ENCODE data around the gene PGRMC1. TPM values are rescaled to one million over a fixed set of nuclear protein-coding genes. Genes with fewer than 3 reads are reported as not detected.

PGRMC1 gene
- total RNA-seq, 4 donors from 2014 or later: 56.8 to 92.7 (median 77.2) TPM

- WGBS: 54% methylated on average over 3 of the region's 3 CpGs
- H3K9me3 ChIP-seq: no peaks in the 10 kb centered on the region
- H3K4me1 ChIP-seq: peaks cover 30% of the 10 kb centered on the region
- no peak overlapping the region for H3K4me3 ChIP-seq
- no peak for TF ChIP-seq CTCF (IDR thresholded peaks at IDR 0.05)
- TF ChIP-seq POLR2A (IDR thresholded peaks at IDR 0.05): no peak
- TF ChIP-seq EP300 (IDR thresholded peaks at IDR 0.05): no peak
- TF ChIP-seq POLR2AphosphoS5 (IDR thresholded peaks at IDR 0.05): no peak
- no peak for DNase-seq (ENCODE audit: low spot score in 2 of 2)
- peaks cover 3% of the 10 kb centered on the region for H3K36me3 ChIP-seq
- no peaks in the 10 kb centered on the region for H3K27me3 ChIP-seq
- peak overlapping the region; percentile 54 for H3K27ac ChIP-seq
Observed at GRCh38 chrX:119240356-119240755, 4.3 kb downstream of the PGRMC1 start.

GRCh38 chrX:119247702-119248101, 11.6 kb downstream of the PGRMC1 start:
- Histone ChIP-seq H3K27ac (no peak overlapping the region), H3K4me1 (no peaks in the 10 kb centered on the region), H3K4me3 (no peak overlapping the region), H3K36me3 (peaks cover 3% of the 10 kb centered on the region), H3K9me3 (no peaks in the 10 kb centered on the region), H3K27me3 (no peaks in the 10 kb centered on the region)
- DNase-seq (ENCODE audit: low spot score in 2 of 2): no peak
- TF ChIP-seq EP300 (IDR thresholded peaks at IDR 0.05) (no peak), POLR2A (IDR thresholded peaks at IDR 0.05) (no peak), POLR2AphosphoS5 (IDR thresholded peaks at IDR 0.05) (no peak), CTCF (IDR thresholded peaks at IDR 0.05) (no peak)
- 75% methylated on average over 3 of the region's 3 CpGs for WGBS

GRCh38 chrX:119249891-119250290, 13.8 kb downstream of the PGRMC1 start:
- WGBS: 77% methylated on average over 3 of the region's 3 CpGs
- DNase-seq (ENCODE audit: low spot score in 2 of 2): no peak
- Histone ChIP-seq H3K36me3 (no peaks in the 10 kb centered on the region), H3K27me3 (no peaks in the 10 kb centered on the region), H3K4me1 (no peaks in the 10 kb centered on the region), H3K27ac (no peak overlapping the region), H3K9me3 (no peaks in the 10 kb centered on the region), H3K4me3 (no peak overlapping the region)
- no peak for TF ChIP-seq EP300 (IDR thresholded peaks at IDR 0.05)
- TF ChIP-seq CTCF (IDR thresholded peaks at IDR 0.05): no peak
- TF ChIP-seq POLR2AphosphoS5 (IDR thresholded peaks at IDR 0.05): no peak
- no peak for TF ChIP-seq POLR2A (IDR thresholded peaks at IDR 0.05)

GRCh38 chrX:119251386-119251785, 15.3 kb downstream of the PGRMC1 start:
- no peak for TF ChIP-seq POLR2A (IDR thresholded peaks at IDR 0.05)
- no peak for TF ChIP-seq CTCF (IDR thresholded peaks at IDR 0.05)
- TF ChIP-seq EP300 (IDR thresholded peaks at IDR 0.05): no peak
- no peak for TF ChIP-seq POLR2AphosphoS5 (IDR thresholded peaks at IDR 0.05)
- no peak for DNase-seq (ENCODE audit: low spot score in 2 of 2)
- H3K4me1 ChIP-seq: no peaks in the 10 kb centered on the region
- no peak overlapping the region for H3K4me3 ChIP-seq
- H3K36me3 ChIP-seq: no peaks in the 10 kb centered on the region
- no peaks in the 10 kb centered on the region for H3K27me3 ChIP-seq
- H3K27ac ChIP-seq: no peak overlapping the region
- 86% methylated on average over 4 of the region's 4 CpGs for WGBS
- no peaks in the 10 kb centered on the region for H3K9me3 ChIP-seq

GRCh38 chrX:119252716-119253115, 16.6 kb downstream of the PGRMC1 start:
- 54% methylated on average over 2 of the region's 2 CpGs for WGBS
- DNase-seq (ENCODE audit: low spot score in 2 of 2): no peak
- no peaks in the 10 kb centered on the region for H3K36me3 ChIP-seq
- TF ChIP-seq POLR2A (IDR thresholded peaks at IDR 0.05) (no peak), EP300 (IDR thresholded peaks at IDR 0.05) (no peak), CTCF (IDR thresholded peaks at IDR 0.05) (no peak)
- no peaks in the 10 kb centered on the region for H3K4me1 ChIP-seq
- no peak overlapping the region for H3K4me3 ChIP-seq
- no peaks in the 10 kb centered on the region for H3K27me3 ChIP-seq
- H3K27ac ChIP-seq: no peak overlapping the region
- H3K9me3 ChIP-seq: no peaks in the 10 kb centered on the region
